ENCODE measurements around the gene KCNQ1OT1. TPM values are rescaled to one million over a fixed set of nuclear protein-coding genes. Genes with fewer than 3 reads are reported as not detected.

The KCNQ1OT1 gene
- total RNA-seq, 1 experiment from 2014 or later, result 0.72 TPM

GRCh38 chr11:2625183-2625582 lies 74.6 kb downstream of the KCNQ1OT1 start:
- DNase-seq (ENCODE audit: extremely low read depth, low read depth), result no peak

- no peak for DNase-seq (ENCODE audit: extremely low read depth, low read depth)
Observed at GRCh38 chr11:2621894-2622293, 77.9 kb downstream of the KCNQ1OT1 start.

GRCh38 chr11:2612884-2613571 lies 86.8 kb downstream of the KCNQ1OT1 start:
- no peak for DNase-seq (ENCODE audit: extremely low read depth, low read depth)

GRCh38 chr11:2609345-2609744 lies 90.4 kb downstream of the KCNQ1OT1 start:
- no peak for DNase-seq (ENCODE audit: extremely low read depth, low read depth)

GRCh38 chr11:2599561-2600189 lies 100.1 kb downstream of the KCNQ1OT1 start:
- DNase-seq (ENCODE audit: extremely low read depth, low read depth), result no peak

GRCh38 chr11:2595204-2595603 lies 104.6 kb downstream of the KCNQ1OT1 start:
- DNase-seq (ENCODE audit: extremely low read depth, low read depth), result no peak

GRCh38 chr11:2594267-2594666 lies 105.5 kb downstream of the KCNQ1OT1 start:
- DNase-seq (ENCODE audit: extremely low read depth, low read depth), result no peak

- DNase-seq (ENCODE audit: extremely low read depth, low read depth), result no peak
Observed at GRCh38 chr11:2593393-2593950, 106.3 kb downstream of the KCNQ1OT1 start.

GRCh38 chr11:2592559-2593392 lies 107.0 kb downstream of the KCNQ1OT1 start:
- no peak for DNase-seq (ENCODE audit: extremely low read depth, low read depth)

- DNase-seq (ENCODE audit: extremely low read depth, low read depth), result no peak
Observed at GRCh38 chr11:2591805-2592204, 108.0 kb downstream of the KCNQ1OT1 start.

- DNase-seq (ENCODE audit: extremely low read depth, low read depth), result no peak
Observed at GRCh38 chr11:2590965-2591754, 108.6 kb downstream of the KCNQ1OT1 start.

GRCh38 chr11:2590131-2590964 lies 109.4 kb downstream of the KCNQ1OT1 start:
- no peak for DNase-seq (ENCODE audit: extremely low read depth, low read depth)

GRCh38 chr11:2589538-2589934 lies 110.3 kb downstream of the KCNQ1OT1 start:
- DNase-seq (ENCODE audit: extremely low read depth, low read depth), result no peak

GRCh38 chr11:2588809-2589537 lies 110.8 kb downstream of the KCNQ1OT1 start:
- no peak for DNase-seq (ENCODE audit: extremely low read depth, low read depth)

- DNase-seq (ENCODE audit: extremely low read depth, low read depth), result no peak
Observed at GRCh38 chr11:2587976-2588748, 111.6 kb downstream of the KCNQ1OT1 start.

GRCh38 chr11:2587132-2587930 lies 112.5 kb downstream of the KCNQ1OT1 start:
- no peak for DNase-seq (ENCODE audit: extremely low read depth, low read depth)

GRCh38 chr11:2586793-2587131 lies 113.0 kb downstream of the KCNQ1OT1 start:
- no peak for DNase-seq (ENCODE audit: extremely low read depth, low read depth)

Data from NCI-H460 (cell line).